Activated T-helper 2 cell treated with anti-CD3 and anti-CD28 coated beads, Interferon-gamma antibody, Interleukin-2, Interleukin-4, amounts not matched to agents 10 μg/mL and 5 μg/mL and 100 μg/mL, durations not matched to agents 14 hours and 24 hours and 36 hours (primary cell): Measurements from ENCODE around the gene TMIGD3. TPM values are rescaled to one million over a fixed set of nuclear protein-coding genes. Genes with fewer than 3 reads are reported as not detected.

Experiments used
- DNase-seq: peaks from one replicate; pipeline ENCODE4 v3.0.0; 2021; ENCODE audit warnings: low spot score
- H3K27ac Mint-ChIP-seq: one replicate; pipeline ENCODE4 v1.8.0; 2021; ENCODE audit warnings: mixed read lengths
- H3K27me3 Mint-ChIP-seq: one replicate; pipeline ENCODE4 v1.8.0; 2021; ENCODE audit warnings: low read depth, mixed read lengths
- H3K36me3 Mint-ChIP-seq: one replicate; pipeline ENCODE4 v1.8.0; 2021; ENCODE audit warnings: low read depth, mixed read lengths
- H3K4me1 Mint-ChIP-seq: one replicate; pipeline ENCODE4 v1.8.0; 2021; ENCODE audit warnings: low read depth, mixed read lengths
- H3K4me3 Mint-ChIP-seq: one replicate; pipeline ENCODE4 v1.8.0; 2021; ENCODE audit warnings: low read depth, mild to moderate bottlenecking, moderate library complexity, mixed read lengths
- H3K9me3 Mint-ChIP-seq: one replicate; pipeline ENCODE4 v1.8.0; 2021; ENCODE audit warnings: mixed read lengths
- intact Hi-C: fragments of 100-400 bp; cut with micrococcal nuclease; formaldehyde crosslinking; loops from one replicate; pipeline ENCODE4 v1.15.1; 2023
- total RNA-seq: library from RNA; stranded (reverse); gene quantifications from 2 replicates; pipeline ENCODE4 v1.2.3, GENCODE V29; 2022

Gene TMIGD3
- total RNA-seq, 1 donor from 2014 or later = 0.30 TPM

DNA sequence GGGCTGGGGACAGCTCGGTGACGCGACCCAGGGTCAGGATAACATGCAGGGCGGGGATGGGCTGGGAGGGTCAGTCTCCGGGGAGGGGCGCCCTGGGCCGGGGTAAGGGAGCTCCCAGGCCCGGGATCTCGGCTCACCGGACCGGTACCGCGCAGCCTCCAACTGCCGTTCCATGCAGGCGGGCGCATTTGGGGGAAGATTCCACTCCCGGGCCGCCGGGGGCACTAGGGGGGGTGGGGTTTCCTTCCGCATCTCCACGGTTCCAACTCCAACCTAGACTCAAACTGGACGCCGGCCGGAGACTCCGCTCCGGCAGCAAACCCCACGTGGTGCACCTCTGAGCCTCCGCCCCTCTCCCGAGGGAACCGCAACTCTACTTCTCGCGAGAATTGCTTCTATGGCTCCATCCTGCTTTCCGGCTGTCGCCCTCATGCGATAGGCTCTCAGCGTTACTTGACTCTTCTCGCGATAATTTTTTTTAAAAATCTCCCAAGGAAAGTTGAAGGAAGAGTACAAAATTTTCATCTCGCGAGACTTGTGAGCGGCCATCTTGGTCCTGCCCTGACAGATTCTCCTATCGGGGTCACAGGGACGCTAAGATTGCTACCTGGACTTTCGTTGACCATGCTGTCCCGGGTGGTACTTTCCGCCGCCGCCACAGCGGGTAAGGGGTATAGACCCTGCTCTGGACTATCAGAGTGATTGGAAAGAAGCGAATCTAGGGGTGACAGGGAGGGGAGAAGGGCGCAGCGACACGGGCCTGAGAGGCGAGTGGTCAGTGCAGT lies 54.3 kb downstream of the TMIGD3 start, which contains the start of the genes ATP5PB and WDR77:
TSS of gene ATP5PB (plus strand) at position 547 of the 785 bp plus-strand sequence. CDS start at position 625, 78 bp downstream.
TSS of gene WDR77 (minus strand) at position 339 of the 785 bp plus-strand sequence. CDS start at position 252, 87 bp downstream.
- Mint-ChIP-seq H3K27me3 (no peaks in the 10 kb centered on the region), H3K27ac (peak within 1 kb of the TSS; percentile 96), H3K4me1 (peaks cover 52% of the 10 kb centered on the region), H3K36me3 (peaks cover 79% of the 10 kb centered on the region), H3K4me3 (peak within 1 kb of the TSS; percentile 100), H3K9me3 (no peaks in the 10 kb centered on the region)
- DNase-seq = peak; percentile 91
- intact Hi-C loops = loop anchor here (1.0 to 5.0 kb wide), 6 partner anchors 26 to 309 kb away; partner anchors contain the start of genes CEPT1, DDX20 and DRAM2

- Mint-ChIP-seq H3K4me3 (peak overlapping the region; percentile 100), H3K4me1 (peaks cover 51% of the 10 kb centered on the region), H3K9me3 (no peaks in the 10 kb centered on the region), H3K27ac (peak overlapping the region; percentile 75), H3K36me3 (peaks cover 81% of the 10 kb centered on the region), H3K27me3 (no peaks in the 10 kb centered on the region)
- peak; percentile 14 for DNase-seq
- intact Hi-C loops = loop anchor here (2.0 to 5.0 kb wide), 3 partner anchors 59 to 226 kb away; no protein-coding TSS in a partner anchor
These were observed 54.9 kb downstream of the TMIGD3 start for GRCh38 chr1:111448482-111448917.

- H3K4me1 Mint-ChIP-seq = peaks cover 53% of the 10 kb centered on the region
- H3K4me3 Mint-ChIP-seq = peak overlapping the region; percentile 100
- DNase-seq = no peak
- no peaks in the 10 kb centered on the region for H3K9me3 Mint-ChIP-seq
- no peaks in the 10 kb centered on the region for H3K27me3 Mint-ChIP-seq
- peaks cover 83% of the 10 kb centered on the region for H3K36me3 Mint-ChIP-seq
- intact Hi-C loops = loop anchor here (5.0 kb wide), 2 partner anchors 60 to 100 kb away; no protein-coding TSS in a partner anchor
- H3K27ac Mint-ChIP-seq = no peak overlapping the region
These were observed 56.2 kb downstream of the TMIGD3 start for GRCh38 chr1:111446967-111447892.

- no peak for DNase-seq
- Mint-ChIP-seq H3K27ac (no peak overlapping the region), H3K4me3 (peak overlapping the region; percentile 31), H3K27me3 (no peaks in the 10 kb centered on the region), H3K9me3 (no peaks in the 10 kb centered on the region), H3K4me1 (peaks cover 49% of the 10 kb centered on the region), H3K36me3 (peaks cover 83% of the 10 kb centered on the region)
- intact Hi-C loops = loop anchor here (5.0 kb wide), 2 partner anchors 61 to 99 kb away; no protein-coding TSS in a partner anchor
These were observed 56.9 kb downstream of the TMIGD3 start for GRCh38 chr1:111446546-111446945.

GRCh38 chr1:111444031-111444430 lies 59.4 kb downstream of the TMIGD3 start:
- no peak for DNase-seq
- H3K27ac Mint-ChIP-seq = no peak overlapping the region
- H3K27me3 Mint-ChIP-seq = no peaks in the 10 kb centered on the region
- H3K4me3 Mint-ChIP-seq = no peak overlapping the region
- peaks cover 89% of the 10 kb centered on the region for H3K36me3 Mint-ChIP-seq
- no peaks in the 10 kb centered on the region for H3K9me3 Mint-ChIP-seq
- intact Hi-C loops = no loop called here
- peaks cover 43% of the 10 kb centered on the region for H3K4me1 Mint-ChIP-seq

DNA sequence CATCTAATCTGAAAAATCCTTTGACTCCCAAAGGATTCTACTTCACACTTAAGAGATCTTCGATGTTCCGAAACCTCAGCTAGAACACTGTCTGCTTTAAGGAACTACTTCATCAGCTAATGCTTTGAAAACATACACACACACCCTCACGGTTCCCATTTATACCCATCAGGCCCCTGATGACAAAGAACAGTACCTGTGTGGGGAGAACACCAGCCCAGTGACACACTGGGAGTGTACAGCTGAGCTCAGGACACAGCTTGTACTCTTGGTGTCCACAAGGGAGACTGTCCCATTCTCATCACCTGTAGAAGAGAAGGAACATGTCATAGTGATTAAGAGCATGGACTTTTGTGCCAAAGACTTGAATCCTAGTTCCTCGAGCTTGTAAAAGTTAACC lies 61.0 kb downstream of the TMIGD3 start:
- Mint-ChIP-seq H3K4me3 (no peak overlapping the region), H3K9me3 (no peaks in the 10 kb centered on the region), H3K36me3 (peaks cover 85% of the 10 kb centered on the region), H3K4me1 (peaks cover 34% of the 10 kb centered on the region), H3K27ac (no peak overlapping the region), H3K27me3 (no peaks in the 10 kb centered on the region)
- intact Hi-C loops = no loop called here
- DNase-seq = no peak

- H3K4me1 Mint-ChIP-seq = peaks cover 26% of the 10 kb centered on the region
- H3K36me3 Mint-ChIP-seq = peaks cover 79% of the 10 kb centered on the region
- no peak overlapping the region for H3K27ac Mint-ChIP-seq
- no peaks in the 10 kb centered on the region for H3K27me3 Mint-ChIP-seq
- H3K4me3 Mint-ChIP-seq = no peak overlapping the region
- DNase-seq = peak; percentile 38
- no peaks in the 10 kb centered on the region for H3K9me3 Mint-ChIP-seq
- intact Hi-C loops = no loop called here
These were observed 61.8 kb downstream of the TMIGD3 start for GRCh38 chr1:111441573-111442192.

DNA sequence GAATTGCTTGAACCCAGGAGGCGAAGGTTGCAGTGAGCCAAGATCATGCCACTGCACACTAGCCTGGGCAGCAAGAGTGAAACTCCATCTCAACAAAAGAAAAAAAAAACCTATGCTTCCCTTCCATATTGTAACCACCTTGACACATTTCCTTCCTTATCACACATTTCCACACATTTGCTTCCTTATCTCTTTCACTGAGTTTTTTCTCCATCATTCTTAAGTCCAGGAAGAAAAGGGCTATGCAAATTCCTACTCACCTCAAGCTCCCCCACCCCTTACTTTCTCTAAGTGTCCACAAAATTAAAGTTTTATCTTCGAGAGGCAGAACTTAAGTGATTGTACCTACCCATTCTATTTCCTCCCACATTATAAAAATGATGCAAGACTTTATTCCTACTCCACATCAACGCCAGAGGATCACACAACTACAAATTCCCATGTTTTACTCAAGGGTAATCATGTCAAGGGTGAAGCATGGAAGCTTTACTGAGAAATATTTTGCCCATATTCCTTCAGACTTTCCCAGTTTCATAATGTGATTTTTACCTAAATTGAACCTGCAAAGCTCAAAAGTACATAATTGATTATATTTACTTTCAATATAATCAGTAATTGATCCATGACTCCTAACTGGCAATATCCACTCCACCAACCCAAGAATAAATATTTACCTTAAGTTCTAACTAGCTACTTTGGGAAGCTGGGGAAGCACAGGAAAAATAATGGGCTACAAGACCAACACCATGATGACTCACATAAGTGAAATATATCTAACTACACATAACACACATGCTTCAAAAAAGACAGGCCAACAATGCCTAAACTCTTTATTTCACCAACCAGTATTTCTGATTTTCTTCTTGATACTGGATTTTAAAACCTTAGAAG lies 63.7 kb downstream of the TMIGD3 start:
- Mint-ChIP-seq H3K4me1 (peaks cover 15% of the 10 kb centered on the region), H3K27me3 (no peaks in the 10 kb centered on the region), H3K9me3 (no peaks in the 10 kb centered on the region), H3K4me3 (no peak overlapping the region), H3K27ac (no peak overlapping the region), H3K36me3 (peaks cover 63% of the 10 kb centered on the region)
- intact Hi-C loops = no loop called here
- DNase-seq = no peak

DNA sequence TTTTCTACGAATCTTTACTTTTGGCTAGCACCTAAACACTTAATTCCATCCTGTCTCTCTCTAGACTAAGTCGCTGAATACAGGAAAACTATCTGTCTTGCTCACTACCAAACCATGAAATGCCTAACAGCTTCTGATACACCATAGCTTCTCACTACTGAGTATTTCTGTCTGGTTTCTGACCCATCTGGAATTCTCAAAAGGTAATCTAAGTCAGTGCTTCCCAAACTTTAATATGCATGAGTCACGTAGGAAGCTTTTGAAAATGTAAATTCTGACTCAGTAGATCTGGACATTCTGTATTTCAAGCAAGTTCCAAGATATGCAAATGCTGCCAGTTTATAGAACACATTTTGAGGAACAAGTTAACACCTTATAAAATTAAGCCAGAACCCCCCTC lies 66.7 kb downstream of the TMIGD3 start:
- no peak overlapping the region for H3K4me3 Mint-ChIP-seq
- intact Hi-C loops = no loop called here
- H3K27me3 Mint-ChIP-seq = no peaks in the 10 kb centered on the region
- no peak for DNase-seq
- peaks cover 3% of the 10 kb centered on the region for H3K4me1 Mint-ChIP-seq
- no peaks in the 10 kb centered on the region for H3K9me3 Mint-ChIP-seq
- H3K36me3 Mint-ChIP-seq = peaks cover 33% of the 10 kb centered on the region
- no peak overlapping the region for H3K27ac Mint-ChIP-seq
